COLO668 (cell line): ENCODE data around the gene JAM3.

Experiments used
- DNase-seq: peaks from one replicate; lab custom pipeline; 2025; ENCODE audit not compliant: unreplicated experiment; lab: John Stamatoyannopoulos, UW

The JAM3 gene

GRCh38 chr11:134143801-134144200 lies 74.9 kb downstream of the JAM3 start:
- DNase-seq = no peak

GRCh38 chr11:134144744-134145143 lies 75.9 kb downstream of the JAM3 start:
- DNase-seq = no peak

GRCh38 chr11:134145715-134146114 lies 76.8 kb downstream of the JAM3 start:
- DNase-seq = peak; percentile 51

- no peak for DNase-seq
Measured at GRCh38 chr11:134146598-134146997, 77.7 kb downstream of the JAM3 start.

- no peak for DNase-seq
Measured at GRCh38 chr11:134149371-134149770, 80.5 kb downstream of the JAM3 start.

GRCh38 chr11:134150195-134150903 lies 81.5 kb downstream of the JAM3 start:
- DNase-seq = no peak

GRCh38 chr11:134151083-134151747 lies 82.3 kb downstream of the JAM3 start:
- DNase-seq = no peak

GRCh38 chr11:134152696-134153095 lies 83.8 kb downstream of the JAM3 start:
- DNase-seq = no peak

- DNase-seq = no peak
Measured at GRCh38 chr11:134153147-134153905, 84.5 kb downstream of the JAM3 start.

- DNase-seq = no peak
Measured at GRCh38 chr11:134154441-134154840, 85.6 kb downstream of the JAM3 start.

- no peak for DNase-seq
Measured at GRCh38 chr11:134155456-134155855, 86.6 kb downstream of the JAM3 start.

- DNase-seq = no peak
Measured at GRCh38 chr11:134155946-134156865, 87.3 kb downstream of the JAM3 start.

GRCh38 chr11:134157451-134157850 lies 88.6 kb downstream of the JAM3 start:
- DNase-seq = no peak

- DNase-seq = no peak
Measured at GRCh38 chr11:134158023-134158422, 89.2 kb downstream of the JAM3 start.

- DNase-seq = no peak
Measured at GRCh38 chr11:134159652-134160051, 90.8 kb downstream of the JAM3 start.

GRCh38 chr11:134164490-134165370 lies 95.9 kb downstream of the JAM3 start:
- DNase-seq = no peak

- no peak for DNase-seq
Measured at GRCh38 chr11:134170177-134170918, 101.5 kb downstream of the JAM3 start.

GRCh38 chr11:134170919-134171281 lies 102.0 kb downstream of the JAM3 start:
- DNase-seq = no peak

- DNase-seq = no peak
Measured at GRCh38 chr11:134171951-134172350, 103.1 kb downstream of the JAM3 start.
